ENCODE data around the gene MPND.

Gene MPND, protein sequence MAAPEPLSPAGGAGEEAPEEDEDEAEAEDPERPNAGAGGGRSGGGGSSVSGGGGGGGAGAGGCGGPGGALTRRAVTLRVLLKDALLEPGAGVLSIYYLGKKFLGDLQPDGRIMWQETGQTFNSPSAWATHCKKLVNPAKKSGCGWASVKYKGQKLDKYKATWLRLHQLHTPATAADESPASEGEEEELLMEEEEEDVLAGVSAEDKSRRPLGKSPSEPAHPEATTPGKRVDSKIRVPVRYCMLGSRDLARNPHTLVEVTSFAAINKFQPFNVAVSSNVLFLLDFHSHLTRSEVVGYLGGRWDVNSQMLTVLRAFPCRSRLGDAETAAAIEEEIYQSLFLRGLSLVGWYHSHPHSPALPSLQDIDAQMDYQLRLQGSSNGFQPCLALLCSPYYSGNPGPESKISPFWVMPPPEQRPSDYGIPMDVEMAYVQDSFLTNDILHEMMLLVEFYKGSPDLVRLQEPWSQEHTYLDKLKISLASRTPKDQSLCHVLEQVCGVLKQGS

DNA sequence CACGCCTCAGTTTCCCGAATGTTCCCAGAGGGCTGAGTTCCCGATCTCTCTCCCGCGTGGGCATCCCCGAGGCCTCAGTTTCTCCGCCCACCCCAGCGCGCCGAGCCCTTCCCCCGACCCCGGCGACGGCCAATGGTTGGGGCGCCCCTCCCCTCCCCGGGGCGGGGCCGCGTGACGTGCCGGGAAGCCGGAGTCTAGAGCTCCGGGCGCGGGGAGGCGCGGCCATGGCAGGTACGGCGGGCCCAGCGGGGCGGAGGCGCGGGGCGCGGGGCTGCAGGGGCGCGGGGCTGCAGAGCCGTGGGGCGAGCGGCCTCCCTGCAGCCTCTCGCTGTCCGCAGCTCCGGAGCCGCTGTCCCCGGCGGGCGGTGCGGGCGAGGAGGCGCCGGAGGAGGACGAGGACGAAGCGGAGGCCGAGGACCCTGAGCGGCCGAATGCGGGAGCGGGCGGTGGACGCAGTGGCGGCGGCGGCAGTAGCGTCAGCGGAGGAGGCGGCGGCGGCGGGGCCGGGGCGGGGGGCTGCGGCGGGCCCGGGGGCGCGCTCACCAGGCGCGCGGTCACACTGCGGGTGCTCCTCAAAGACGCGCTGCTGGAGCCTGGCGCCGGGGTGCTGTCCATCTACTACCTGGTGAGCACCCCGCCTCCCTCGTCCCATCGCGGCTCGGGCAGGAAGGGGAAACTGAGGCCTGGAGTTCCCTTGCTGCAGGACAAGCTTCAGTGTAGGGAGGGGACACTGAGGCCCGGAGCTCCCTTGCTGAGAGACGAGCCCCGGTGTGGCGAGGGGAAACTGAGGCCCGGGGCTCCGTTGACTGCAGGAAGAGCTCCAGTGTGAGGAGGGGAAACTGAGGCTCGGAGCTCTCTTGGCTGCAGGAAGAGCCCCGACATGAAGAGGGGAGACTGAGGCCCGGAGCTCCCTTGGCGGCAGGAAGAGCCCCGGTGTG, at the start of gene MPND:
Gene MPND, plus strand, starts transcription at position 193 of the 938 bp plus-strand sequence. Its CDS starts 32 bp downstream, at position 225.
- peak; percentile 76 to 93 for DNase-seq (ENCODE audit: low read depth in 2 of 2)

DNA sequence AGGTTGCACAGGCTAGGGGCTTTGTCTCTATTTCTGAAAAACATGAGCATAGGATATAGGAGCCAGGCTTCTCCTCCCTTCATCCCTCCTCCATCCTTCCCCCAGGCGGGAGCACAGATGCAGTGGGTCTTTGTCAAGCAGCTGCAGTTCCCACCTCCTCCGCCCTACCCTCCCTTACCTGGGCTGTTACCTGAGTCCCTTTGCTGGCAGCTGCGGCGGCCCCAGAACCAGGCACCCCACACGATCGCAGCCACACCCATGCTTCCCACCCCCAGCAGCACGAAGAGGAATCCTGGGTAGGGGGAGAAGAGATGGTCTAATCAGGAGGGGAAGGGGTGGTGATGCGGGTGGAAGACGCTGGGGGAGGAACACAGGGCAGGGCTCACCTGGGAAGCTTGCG, 49.0 kb upstream of the MPND start:
- DNase-seq (ENCODE audit: low read depth in 2 of 2) = no peak

DNA sequence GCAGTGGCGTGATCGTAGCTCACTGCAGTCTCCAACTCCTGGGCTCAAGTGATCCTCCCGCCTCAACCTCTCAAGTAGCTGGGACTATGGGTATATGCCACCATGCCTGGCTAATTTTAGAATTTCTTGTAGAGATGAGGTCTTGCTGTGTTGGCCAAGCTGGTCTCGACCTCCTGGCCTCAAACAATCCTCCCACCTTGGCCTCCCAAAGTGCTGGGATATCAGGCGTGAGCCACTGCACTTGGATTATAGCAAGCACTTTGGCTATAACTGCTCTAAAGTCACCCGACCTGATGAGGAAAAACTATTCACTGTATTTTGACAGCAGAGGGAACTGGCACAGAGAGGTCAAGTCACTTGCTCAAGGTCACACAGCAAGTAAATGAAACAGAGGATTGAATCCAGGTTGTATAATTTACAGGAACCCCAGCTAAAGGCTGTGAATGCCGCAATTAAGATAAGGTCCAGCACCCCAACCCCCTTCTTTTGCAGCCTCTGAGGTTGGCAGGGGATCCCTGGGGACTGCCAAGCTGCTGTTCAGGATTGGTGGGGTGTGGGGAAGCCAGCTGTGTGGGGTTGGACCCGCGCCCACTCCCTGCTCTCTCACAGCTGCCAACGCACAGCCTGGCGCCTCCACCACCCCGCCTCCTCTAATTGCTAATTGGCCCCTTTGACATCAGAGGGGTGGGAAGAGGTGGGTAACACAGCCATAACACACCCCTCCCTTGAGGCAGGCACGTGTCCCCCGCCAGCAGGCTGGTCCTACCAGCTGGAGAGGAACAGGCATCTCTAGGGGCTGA, 47.2 kb upstream of the MPND start:
- DNase-seq (ENCODE audit: low read depth in 2 of 2) = no peak

DNA sequence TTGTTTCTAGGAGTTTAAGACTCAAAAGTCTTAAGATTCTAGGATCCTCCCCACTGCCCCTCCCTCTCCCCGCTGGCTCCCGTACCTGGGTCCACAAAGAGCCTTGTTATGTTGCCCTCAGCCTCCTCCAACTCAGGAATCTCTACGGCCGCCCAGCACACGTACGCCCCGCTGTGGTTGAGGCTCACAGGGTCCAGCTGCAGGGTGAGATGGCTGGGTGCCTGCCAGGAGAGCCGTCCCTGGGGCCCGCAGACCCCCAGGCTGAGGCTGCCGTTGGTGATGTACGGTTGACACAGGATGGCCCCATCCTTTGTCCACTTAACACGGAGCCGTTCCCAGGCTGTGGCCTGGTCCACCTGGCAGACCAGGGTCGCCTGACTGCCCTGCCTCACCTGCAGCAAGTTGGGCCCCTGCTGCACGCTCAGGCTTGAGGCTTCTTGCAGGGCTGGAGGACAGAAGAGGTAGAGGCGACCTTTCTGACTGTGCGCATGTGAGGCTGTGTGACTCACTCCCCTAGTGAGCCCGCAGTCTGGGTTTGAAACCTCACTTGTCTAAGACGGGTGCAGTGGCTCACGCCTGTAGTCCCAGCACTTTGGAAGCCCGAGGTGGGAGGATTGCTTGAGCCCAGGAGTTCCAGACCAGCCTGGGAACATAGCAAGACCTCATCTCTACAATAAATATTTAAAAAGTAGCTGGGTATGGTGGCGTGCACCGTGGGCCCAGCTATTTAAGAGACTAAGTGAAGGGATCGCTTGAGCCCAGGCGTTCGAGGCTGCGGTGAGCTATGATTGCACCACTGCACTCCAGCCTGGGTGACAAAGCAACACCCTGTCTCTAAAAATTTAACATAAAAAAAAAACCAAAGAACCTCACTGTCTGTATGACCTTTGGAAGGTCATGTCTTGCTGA, 45.2 kb upstream of the MPND start:
- no peak for DNase-seq (ENCODE audit: low read depth in 2 of 2)

DNA sequence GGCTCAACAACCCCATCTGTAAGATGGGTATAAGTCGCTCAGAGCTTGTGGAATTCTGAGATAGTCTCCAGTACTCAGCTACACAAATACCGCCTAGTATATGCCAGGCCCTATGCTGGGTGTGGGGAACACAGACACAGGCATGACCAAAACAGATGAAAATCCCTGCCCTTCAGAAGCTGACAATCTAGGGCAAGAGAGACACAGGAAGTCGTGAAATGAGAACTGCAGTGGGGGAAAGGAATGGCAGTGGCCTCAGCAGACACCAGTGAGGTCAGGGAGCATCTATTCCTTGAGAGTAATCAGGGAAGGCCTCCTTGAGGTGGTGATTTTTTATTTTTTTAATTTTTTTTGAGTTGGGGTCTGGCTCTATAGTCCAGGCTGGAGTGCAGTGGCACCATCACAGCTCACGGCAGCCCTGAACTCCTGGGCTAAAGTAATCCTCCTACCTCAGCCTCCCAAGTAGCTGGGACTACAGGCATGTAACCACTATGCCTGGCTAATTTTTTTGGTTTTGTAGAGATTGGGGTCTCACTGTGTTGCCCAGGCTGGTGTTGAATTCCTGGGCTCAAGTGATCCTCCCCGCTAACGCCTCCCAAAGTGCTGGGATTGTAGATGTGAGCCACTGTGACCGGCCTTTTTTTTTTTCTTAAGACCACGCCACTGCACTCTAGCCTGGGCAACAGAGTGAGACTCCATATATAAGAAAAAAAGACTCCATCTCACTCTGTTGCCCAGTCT, 44.4 kb upstream of the MPND start:
- no peak for DNase-seq (ENCODE audit: low read depth in 2 of 2)

DNA sequence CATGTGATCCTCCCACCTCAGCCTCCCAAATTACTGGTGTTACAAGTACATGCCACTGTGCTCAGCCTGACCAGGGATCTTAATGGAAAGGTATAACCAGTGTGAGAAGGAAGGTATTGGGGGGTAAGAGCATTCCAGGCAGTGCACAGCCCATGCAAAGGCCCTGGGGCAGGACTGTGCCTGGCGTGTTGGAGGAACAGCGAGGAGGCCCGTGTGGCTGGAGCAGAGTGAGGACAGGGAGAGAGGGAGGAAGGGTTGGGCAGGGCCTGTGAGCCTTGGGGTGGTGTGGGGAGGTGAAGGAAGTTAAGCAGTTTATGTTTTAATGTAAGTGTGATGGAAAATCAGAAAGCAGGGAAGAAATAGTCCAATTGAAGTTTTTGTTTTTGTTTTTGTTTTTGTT, 42.8 kb upstream of the MPND start:
- DNase-seq (ENCODE audit: low read depth in 2 of 2) = no peak

DNA sequence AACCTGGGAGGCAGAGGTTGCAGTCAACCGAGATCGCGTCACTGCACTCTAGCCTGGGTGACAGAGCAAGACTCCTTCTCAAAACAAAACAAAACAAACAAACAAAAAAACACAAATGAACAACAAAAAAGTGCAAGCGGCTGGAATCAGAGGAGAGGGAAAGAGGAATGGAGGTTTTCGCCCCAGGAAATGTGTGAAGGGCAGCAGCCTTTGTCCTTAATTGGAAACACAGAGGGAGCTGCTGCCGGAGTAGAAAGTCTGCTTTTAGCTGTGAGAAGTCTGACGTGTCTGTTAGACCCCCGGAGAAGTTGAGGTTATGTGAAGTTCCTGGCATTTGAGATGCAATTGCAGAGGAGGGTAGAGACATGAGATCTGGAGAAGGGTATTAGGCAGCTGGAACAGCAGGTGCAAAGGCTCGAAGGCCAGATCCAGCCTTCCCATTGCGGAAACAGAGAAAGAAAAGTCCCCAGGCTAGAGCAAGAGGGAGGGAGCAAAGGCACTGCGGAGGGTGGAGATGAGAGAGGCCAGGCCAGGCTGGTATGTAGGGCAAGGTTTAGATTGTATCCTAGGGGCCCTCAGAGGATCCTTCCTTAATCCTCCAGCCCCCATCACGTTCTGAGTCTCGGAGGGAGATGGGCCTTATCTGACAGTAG, 41.6 kb upstream of the MPND start:
- no peak for DNase-seq (ENCODE audit: low read depth in 2 of 2)

DNA sequence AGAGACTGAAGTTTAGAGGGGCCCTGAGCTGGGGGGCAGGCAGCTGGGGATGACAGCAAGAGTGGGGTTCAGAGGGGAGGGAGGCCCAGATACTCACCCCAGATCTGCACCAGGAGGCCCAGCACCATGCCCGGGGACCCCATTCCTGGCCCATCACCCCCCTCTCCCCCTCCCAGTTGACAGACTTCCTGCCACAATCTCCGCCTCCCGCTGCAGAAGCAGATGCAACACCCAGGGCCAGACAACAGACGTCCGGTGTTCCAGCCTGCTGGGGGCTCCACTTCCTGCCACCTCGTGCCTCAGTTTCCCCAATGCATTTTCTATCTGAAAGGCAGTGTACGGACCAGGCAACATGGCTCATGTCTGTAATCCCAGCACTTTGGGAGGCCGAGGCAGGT, 41.1 kb upstream of the MPND start, which contains the start of gene TMIGD2:
Gene TMIGD2, minus strand, starts transcription at position 147 of the 398 bp plus-strand sequence. Its CDS starts 4 bp downstream, at position 143.
- DNase-seq (ENCODE audit: low read depth in 2 of 2) = no peak

DNA sequence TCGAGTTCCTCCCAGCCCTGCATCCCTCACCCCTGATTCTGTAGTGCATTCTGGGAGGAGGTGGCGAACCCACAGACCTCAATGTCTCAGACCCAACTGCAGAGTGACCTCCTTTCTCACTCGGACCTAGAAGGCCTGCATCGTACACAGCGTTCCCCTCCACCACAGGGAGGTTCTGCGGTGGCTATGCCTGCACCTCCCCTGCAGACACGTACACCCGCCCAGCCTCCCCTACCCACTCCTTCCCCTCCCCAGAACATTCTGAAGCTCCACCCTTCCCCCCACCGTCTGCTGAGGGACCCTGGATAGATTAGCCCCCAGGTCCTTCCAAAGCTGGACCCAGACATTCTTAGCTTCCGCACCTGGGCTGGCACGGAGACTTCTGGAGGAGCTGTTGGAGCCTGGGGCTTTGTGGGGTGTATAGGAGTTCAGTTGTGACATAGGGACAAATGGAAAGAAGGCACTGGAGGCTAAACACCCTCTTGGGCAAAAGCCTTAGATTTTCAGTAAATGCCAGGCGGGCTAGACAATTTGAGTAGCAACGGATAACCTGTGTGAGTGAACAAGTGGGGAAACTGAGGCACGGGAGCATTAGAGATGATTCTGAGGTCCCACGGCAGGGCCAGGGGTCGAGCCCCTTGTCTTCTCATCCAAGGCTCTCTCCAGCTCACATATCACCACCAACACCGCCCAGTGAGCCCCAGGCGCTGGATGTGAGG, 39.4 kb upstream of the MPND start:
- DNase-seq (ENCODE audit: low read depth in 2 of 2) = no peak

DNA sequence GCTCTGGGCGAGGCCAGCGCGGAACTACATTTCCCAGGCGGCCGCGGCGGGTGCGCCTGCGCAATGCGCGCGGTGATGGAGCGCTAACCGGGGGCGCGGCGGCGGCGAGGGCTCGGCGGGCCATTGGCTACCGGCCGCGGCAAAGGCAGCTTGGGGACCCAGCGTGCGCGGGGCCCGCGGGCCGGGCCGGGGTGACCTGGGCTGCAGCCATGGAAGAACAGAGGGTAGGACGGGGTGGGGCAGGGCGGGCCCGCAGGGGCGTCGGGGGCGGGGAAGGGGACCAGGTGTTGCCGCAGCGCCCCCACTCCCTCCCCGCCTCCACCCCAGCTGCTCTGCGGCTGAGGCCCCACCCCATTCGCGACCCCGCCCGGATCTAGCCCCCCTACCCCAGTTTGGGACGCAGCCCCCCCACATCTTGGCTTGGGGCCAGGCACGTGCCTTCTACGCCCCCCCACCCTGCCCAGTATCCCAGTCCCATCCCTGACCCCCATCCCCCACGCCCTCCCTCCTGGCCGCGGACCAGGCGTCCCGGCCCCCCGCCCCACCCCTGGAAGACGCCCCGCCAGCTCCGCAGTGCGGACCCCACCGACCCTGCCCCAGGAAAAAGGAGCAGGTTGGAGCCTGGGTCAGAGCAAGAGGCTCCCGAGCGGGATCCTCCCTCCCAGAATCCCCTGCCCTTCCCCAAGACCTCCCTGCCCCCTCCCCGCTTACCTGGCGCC, 38.7 kb upstream of the MPND start, which contains the start of gene FSD1:
Gene FSD1, plus strand, starts transcription at position 61 of the 719 bp plus-strand sequence. Its CDS starts 149 bp downstream, at position 210.
- peak; percentile 60 to 71 for DNase-seq (ENCODE audit: low read depth in 2 of 2)

DNA sequence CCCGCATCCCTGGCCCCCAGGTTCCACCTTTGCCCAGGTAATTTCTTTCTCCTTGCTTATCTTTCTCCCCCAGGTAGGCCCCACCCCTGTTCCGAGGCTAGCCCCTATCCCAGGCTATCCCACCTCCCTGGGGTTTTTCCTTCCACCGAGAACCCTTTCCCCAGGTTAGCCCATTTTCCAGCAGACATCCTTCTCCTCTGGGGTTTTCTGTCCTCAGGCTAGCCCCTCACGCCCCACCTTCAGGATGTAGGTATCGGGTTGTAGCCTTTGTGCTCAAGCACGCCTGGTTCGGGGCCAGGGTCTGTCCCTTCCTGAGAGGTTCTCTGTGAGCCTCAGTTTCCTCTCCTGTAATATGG, 38.1 kb upstream of the MPND start:
- DNase-seq (ENCODE audit: low read depth in 2 of 2) = no peak

DNA sequence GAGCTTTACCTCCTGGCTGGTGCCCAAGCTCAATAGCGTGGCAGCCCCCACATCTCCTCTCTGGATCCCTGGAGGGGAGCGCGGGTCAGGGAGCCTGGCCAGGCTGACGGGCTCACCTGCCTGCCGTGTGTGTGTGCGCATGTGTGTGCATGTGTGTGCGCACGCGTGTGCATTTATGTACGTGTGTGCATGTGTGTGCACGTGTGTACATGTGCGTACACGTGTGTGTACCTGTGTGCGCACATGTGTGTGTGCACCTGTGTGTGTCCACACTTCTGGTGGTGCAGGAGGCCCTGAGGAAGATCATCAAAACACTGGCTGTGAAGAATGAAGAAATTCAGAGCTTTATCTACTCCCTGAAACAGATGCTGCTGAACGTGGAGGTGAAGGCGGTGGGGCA, 37.7 kb upstream of the MPND start:
- DNase-seq (ENCODE audit: low read depth in 2 of 2) = no peak

DNA sequence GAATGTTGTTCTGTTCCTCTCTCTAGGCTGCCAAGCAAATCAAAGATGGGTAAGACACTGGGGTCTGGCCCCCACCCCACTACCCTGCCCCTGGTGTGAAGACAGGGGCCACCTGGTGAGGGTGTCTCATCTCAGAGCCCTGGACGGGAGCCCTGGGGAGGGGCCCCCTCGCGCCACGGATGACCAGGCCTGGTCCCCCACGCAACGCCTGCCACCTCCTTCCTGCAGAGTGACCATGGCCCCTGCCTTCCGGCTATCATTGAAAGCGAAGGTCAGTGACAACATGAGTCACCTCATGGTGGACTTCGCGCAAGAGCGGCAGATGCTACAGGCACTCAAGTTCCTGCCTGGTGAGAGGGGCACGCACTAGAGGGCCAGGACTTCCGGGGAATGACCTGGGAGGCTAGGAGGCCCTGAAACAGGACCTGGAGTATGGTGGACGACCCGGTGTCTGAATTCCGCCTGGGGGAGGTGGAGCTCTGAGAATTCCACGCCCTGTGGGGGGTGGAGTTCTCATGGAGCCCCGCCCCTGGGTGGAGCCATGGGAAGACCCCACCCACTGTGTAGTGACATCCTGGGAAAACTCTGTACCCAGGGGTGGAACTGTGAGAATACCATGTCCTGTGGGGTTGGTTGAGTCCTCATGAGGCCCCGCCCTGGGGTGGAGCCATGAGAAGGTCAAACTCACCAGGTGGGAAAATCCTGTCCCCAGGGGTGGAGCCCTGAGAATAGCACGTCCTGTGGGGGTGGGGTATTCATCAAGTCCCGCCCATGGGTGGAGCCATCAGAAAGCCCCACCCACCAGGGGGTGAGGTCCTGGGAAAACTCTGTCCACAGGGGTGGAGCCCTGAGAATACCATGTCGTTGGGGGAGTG, 32.9 kb upstream of the MPND start:
- no peak for DNase-seq (ENCODE audit: low read depth in 2 of 2)

DNA sequence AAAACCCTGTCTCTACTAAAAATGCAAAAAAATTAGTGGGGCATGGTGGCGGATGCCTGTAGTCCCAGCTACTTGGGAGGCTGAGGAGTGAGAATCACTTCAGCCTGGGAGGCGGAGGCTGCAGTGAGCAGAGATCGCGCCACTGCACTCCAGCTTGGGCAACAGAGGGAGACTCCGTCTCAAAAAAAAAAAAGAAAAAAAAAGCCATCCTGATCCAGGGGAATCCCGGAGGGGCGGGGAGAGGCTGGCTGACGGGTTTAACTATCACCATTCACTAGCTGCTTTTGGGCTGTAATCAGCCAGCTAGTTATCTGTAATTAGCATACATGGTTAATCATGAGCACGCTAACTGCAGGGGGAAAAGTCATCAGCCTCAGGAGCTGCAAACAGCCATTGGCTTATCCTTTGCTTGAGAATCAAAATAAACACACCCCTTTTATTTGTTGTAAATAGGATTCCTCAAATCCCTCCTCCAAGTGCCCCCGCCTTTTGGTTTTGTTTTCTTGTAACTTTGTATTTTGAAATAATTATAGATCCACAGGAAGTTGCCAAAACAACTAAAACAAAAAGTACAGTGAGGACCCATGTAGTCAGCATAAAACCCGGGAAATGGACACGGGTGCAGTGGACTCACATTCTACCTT, 29.4 kb upstream of the MPND start:
- DNase-seq (ENCODE audit: low read depth in 2 of 2) = no peak

DNA sequence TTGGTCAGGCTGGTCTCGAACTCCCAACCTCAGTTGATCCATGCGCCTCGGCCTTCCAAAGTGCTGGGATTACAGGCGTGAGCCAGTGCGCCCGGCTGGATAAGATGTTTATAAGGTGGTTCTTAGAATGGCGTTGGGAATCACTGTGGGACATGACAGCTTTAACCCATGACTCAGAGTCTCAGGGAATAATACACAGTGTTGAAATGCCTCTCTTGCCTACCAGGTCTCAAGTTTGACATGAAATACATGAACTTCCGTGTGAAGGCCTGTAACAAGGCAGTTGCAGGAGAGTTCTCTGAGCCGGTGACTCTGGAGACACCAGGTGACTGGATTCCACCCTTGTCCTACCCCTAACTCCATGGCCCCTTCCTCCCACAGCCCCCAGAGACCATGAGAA, 26.4 kb upstream of the MPND start:
- no peak for DNase-seq (ENCODE audit: low read depth in 2 of 2)

DNA sequence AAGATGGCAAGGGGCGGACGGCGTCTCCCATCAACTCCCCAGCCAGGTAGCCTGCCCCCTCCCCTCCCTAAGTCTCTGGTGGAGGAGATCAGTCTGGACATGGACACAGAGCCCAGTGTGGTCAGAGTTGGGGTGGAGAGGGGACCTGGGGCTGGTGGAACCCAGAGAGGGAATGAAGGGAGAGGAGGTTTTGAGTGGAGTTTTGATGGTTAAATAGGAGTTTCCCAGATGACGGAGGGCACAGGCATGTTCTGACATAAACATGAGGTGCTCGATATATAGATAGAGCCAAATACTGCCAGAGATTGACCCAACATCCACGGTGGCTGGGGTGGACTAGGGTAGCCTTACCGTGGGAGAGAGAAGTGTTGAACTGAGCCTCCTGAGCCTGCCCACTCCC, 24.9 kb upstream of the MPND start:
- DNase-seq (ENCODE audit: low read depth in 2 of 2) = no peak

All from stimulated activated CD4-positive, alpha-beta T cell treated with anti-CD3 and anti-CD28 coated beads, Interleukin-15, amount 100 ng/mL, for 48 hours (primary cell).